Measurements from ENCODE around the gene GARIN5A.

DNA sequence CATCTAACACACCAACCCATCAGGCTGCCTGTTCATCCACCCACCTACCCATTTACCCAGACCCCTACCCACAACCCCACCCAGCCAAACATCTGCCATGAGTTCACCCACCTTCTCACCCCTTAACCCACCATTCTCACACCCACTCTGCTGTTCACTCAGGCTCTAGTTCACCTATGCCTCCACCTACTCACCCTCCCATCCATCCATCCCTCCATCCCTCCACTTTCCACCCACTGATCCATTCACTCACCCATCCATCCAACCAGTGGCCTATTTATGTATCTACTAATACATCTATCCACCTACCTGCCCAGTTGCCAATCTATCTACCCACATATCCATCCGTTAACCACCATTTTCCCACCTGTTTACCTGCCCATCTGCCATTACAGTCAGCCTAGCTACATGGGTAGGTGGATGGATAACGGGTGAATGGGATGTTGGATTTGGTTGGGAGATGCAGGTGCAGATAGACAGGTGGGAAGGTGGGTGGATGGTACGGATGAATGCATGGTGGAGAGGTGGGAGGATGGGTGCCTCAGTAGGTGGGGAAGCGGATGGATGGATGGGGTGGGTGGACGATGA lies 38.7 kb downstream of the GARIN5A start:
- TF ChIP-seq POLR2AphosphoS5 (IDR thresholded peaks at IDR 0.05; ENCODE audit: low read depth, low read length) (no peak), TAF1 (IDR thresholded peaks at IDR 0.05; ENCODE audit: borderline replicate concordance, low read depth, low read length) (no peak)
